IMR-90 (cell line): ENCODE results near the gene MRC2. TPM values are rescaled to one million over a fixed set of nuclear protein-coding genes. Genes with fewer than 3 reads are reported as not detected.

Experiments
- ATAC-seq: fragments of 200-7000 bp; cut with Tn5 transposase; 2 replicates; pipeline ENCODE4 v1.9.1; 2020; ENCODE audit warnings: low read depth, mild to moderate bottlenecking, moderate library complexity
- BruUV-seq: library from RNA; stranded (reverse); fragments of 400-500 nt; replicated peaks from 2 replicates; lab custom pipeline; 2021; lab: Mats Ljungman, UMichigan
- CTCF ChIA-PET: fragments of 300-600 bp; formaldehyde crosslinking; extraction: SDS; loops from one replicate; lab custom pipeline; 2021; ENCODE audit warnings: antibody characterized with exemption; lab: Yijun Ruan, JAX
- POLR2A ChIA-PET: fragments of 300-600 bp; sonication (Branson Sonifier 250); formaldehyde crosslinking; loops from one replicate; lab custom pipeline; 2022; ENCODE audit warnings: antibody characterized with exemption; ENCODE audit not compliant: unreplicated experiment; lab: Charles Lee
- DNase-seq: peaks from one replicate; pipeline ENCODE4 v3.0.0; 2013
- H2AFZ ChIP-seq: replicated peaks from 2 replicates; pipeline ENCODE3; 2013; ENCODE audit warnings: low read length, mild to moderate bottlenecking; ENCODE audit not compliant: poor library complexity
- H2AK5ac ChIP-seq: 2 replicates; pipeline ENCODE4 v1.6.1; 2013; ENCODE audit warnings: low read depth, low read length, inconsistent platforms
- H2AK9ac ChIP-seq: replicated peaks from 2 replicates; pipeline ENCODE3; 2013; ENCODE audit warnings: mild to moderate bottlenecking, low read depth, low read length, moderate library complexity; ENCODE audit not compliant: poor library complexity
- H2BK120ac ChIP-seq: 2 replicates; pipeline ENCODE4 v1.6.1; 2013; ENCODE audit warnings: low read depth, low read length, inconsistent platforms
- H2BK15ac ChIP-seq: 3 replicates; pipeline ENCODE4 v1.6.1; 2013; ENCODE audit warnings: low read depth, low read length, inconsistent platforms
- H2BK20ac ChIP-seq: 2 replicates; pipeline ENCODE4 v1.6.1; 2013; ENCODE audit warnings: low read depth, mild to moderate bottlenecking, inconsistent platforms, low read length, moderate library complexity
- H2BK5ac ChIP-seq: 2 replicates; pipeline ENCODE4 v1.6.1; 2013; ENCODE audit warnings: mild to moderate bottlenecking, low read depth, low read length, inconsistent platforms; ENCODE audit not compliant: poor library complexity, severe bottlenecking
- H3K14ac ChIP-seq: replicated peaks from 2 replicates; pipeline ENCODE4 v1.6.1; 2013; ENCODE audit warnings: low read depth, low read length, inconsistent platforms
- H3K18ac ChIP-seq: 2 replicates; pipeline ENCODE4 v1.6.1; 2013; ENCODE audit warnings: low read depth, low read length, control low read depth
- H3K23ac ChIP-seq: 2 replicates; pipeline ENCODE4 v1.6.1; 2013; ENCODE audit warnings: low read depth, low read length, inconsistent platforms
- H3K27ac ChIP-seq: 2 replicates; pipeline ENCODE4 v1.5.1; 2013; ENCODE audit warnings: mild to moderate bottlenecking, control low read depth, low read length; ENCODE audit not compliant: insufficient read depth
- H3K27me3 ChIP-seq: 2 replicates; pipeline ENCODE4 v1.6.1; 2013; ENCODE audit warnings: low read length; ENCODE audit not compliant: control insufficient read depth, insufficient read depth
- H3K36me3 ChIP-seq: 2 replicates; pipeline ENCODE4 v1.6.1; 2013; ENCODE audit warnings: low read length, mixed read lengths; ENCODE audit not compliant: control insufficient read depth, insufficient read depth
- H3K4ac ChIP-seq: 2 replicates; pipeline ENCODE4 v1.6.1; 2013; ENCODE audit warnings: low read depth, low read length, inconsistent platforms
- H3K4me1 ChIP-seq: 2 replicates; pipeline ENCODE4 v1.6.1; 2013; ENCODE audit warnings: low read length, mixed read lengths; ENCODE audit not compliant: control insufficient read depth, insufficient read depth
- H3K4me2 ChIP-seq: 2 replicates; pipeline ENCODE4 v1.6.1; 2013; ENCODE audit warnings: low read depth, mild to moderate bottlenecking, control low read depth, low read length, moderate library complexity
- H3K4me3 ChIP-seq: 2 replicates; pipeline ENCODE4 v1.5.1; 2013; ENCODE audit warnings: low read depth, mild to moderate bottlenecking, control low read depth, low read length, moderate library complexity; ENCODE audit not compliant: insufficient read depth
- H3K56ac ChIP-seq: 2 replicates; pipeline ENCODE4 v1.6.1; 2013; ENCODE audit warnings: low read length, inconsistent platforms; ENCODE audit not compliant: insufficient read depth; ENCODE audit errors: extremely low read depth
- H3K79me1 ChIP-seq, 2 experiments: 2 replicates each; pipeline ENCODE4 v1.6.1; 2013; ENCODE audit warnings: low read length in 2 of 2, inconsistent platforms in 1 of 2, low read depth in 1 of 2
- H3K9ac ChIP-seq: 2 replicates; pipeline ENCODE4 v1.6.1; 2013; ENCODE audit warnings: low read depth, low read length, control low read depth
- H3K9me1 ChIP-seq: 2 replicates; pipeline ENCODE4 v1.6.1; 2013; ENCODE audit warnings: low read length, inconsistent platforms; ENCODE audit not compliant: insufficient read depth
- H3K9me3 ChIP-seq: 2 replicates; pipeline ENCODE4 v1.6.1; 2013; ENCODE audit warnings: low read length; ENCODE audit not compliant: control insufficient read depth, insufficient read depth
- H4K20me1 ChIP-seq: 2 replicates; pipeline ENCODE4 v1.6.1; 2013; ENCODE audit warnings: low read length, inconsistent platforms; ENCODE audit not compliant: insufficient read depth
- H4K5ac ChIP-seq: 2 replicates; pipeline ENCODE4 v1.6.1; 2013; ENCODE audit warnings: mild to moderate bottlenecking, low read depth, low read length, control low read depth
- H4K8ac ChIP-seq, 2 experiments: 2 replicates each; pipeline ENCODE4 v1.6.1; 2013; ENCODE audit warnings: low read depth in 2 of 2, low read length in 2 of 2, control low read depth in 1 of 2, inconsistent platforms in 1 of 2
- H4K91ac ChIP-seq: 2 replicates; pipeline ENCODE4 v1.6.1; 2013; ENCODE audit warnings: low read depth, low read length, inconsistent platforms; ENCODE audit not compliant: insufficient read depth
- BHLHE40 ChIP-seq: fragments of 150-350 bp; IDR thresholded peaks from 2 replicates; pipeline ENCODE4 v1.6.1; 2016; ENCODE audit warnings: mild to moderate bottlenecking, low read depth, low read length
- CEBPB ChIP-seq: IDR thresholded peaks from 2 replicates; pipeline ENCODE4 v1.6.1; 2012; ENCODE audit warnings: low read depth, low read length, improper control_type of control experiment
- CHD1 ChIP-seq: IDR thresholded peaks from 2 replicates; pipeline ENCODE4 v1.6.1; 2012; ENCODE audit warnings: low read depth, low read length, improper control_type of control experiment
- FOS ChIP-seq: fragments of 150-350 bp; IDR thresholded peaks from 2 replicates; pipeline ENCODE4 v1.6.1; 2016; ENCODE audit warnings: low read depth, low read length
- MAFK ChIP-seq: IDR thresholded peaks from 2 replicates; pipeline ENCODE4 v1.6.1; 2012; ENCODE audit warnings: low read depth, low read length, improper control_type of control experiment
- MXI1 ChIP-seq: IDR thresholded peaks from 2 replicates; pipeline ENCODE4 v1.6.1; 2012; ENCODE audit warnings: low read depth, mild to moderate bottlenecking, low read length, moderate library complexity, borderline replicate concordance
- NFE2L2 ChIP-seq: fragments of 150-350 bp; IDR thresholded peaks from 2 replicates; pipeline ENCODE4 v1.6.1; 2016; ENCODE audit warnings: low read depth, mild to moderate bottlenecking, low read length
- POLR2A ChIP-seq: IDR thresholded peaks from 2 replicates; pipeline ENCODE4 v1.6.1; 2012; ENCODE audit warnings: mild to moderate bottlenecking, low read depth, low read length
- RAD21 ChIP-seq: IDR thresholded peaks from 2 replicates; pipeline ENCODE4 v1.6.1; 2012; ENCODE audit warnings: low read length, improper control_type of control experiment
- RCOR1 ChIP-seq: IDR thresholded peaks from 2 replicates; pipeline ENCODE4 v1.6.1; 2012; ENCODE audit warnings: mild to moderate bottlenecking, low read length, improper control_type of control experiment; ENCODE audit not compliant: insufficient replicate concordance
- RFX5 ChIP-seq: IDR thresholded peaks from 2 replicates; pipeline ENCODE4 v1.8.0; 2012; ENCODE audit warnings: low read depth, mild to moderate bottlenecking, low read length, moderate library complexity
- WGBS, 2 experiments: methylation state at CpG; one replicate each; pipeline versions ENCODE4 v1.1.5 to v1.1.7; 2013; ENCODE audit warnings: missing lambda C conversion rate in 2 of 2; ENCODE audit not compliant: insufficient read length in 1 of 2; ENCODE audit errors: extremely low coverage in 2 of 2; 5-methylcytosine and 5-hydroxymethylcytosine counted together
- dilution Hi-C: fragments of 300-500 bp; cut with HindIII; formaldehyde crosslinking; loops from one replicate; pipeline ENCODE4 v1.14.3; 2018; ENCODE audit warnings: low sequenced_read_pairs; ENCODE audit not compliant: unreplicated experiment
- in situ Hi-C: fragments of 300-500 bp; cut with MboI; formaldehyde crosslinking; loops from 3 replicates; pipeline ENCODE4 v1.14.3; 2019; ENCODE audit warnings: low sequenced_read_pairs, inconsistent platforms, mixed read lengths
- intact Hi-C: fragments of 100-400 bp; cut with micrococcal nuclease; formaldehyde crosslinking; loops from 2 replicates; pipeline ENCODE4 v1.10.0; 2022
- polyA plus RNA-seq, 3 experiments: library from polyadenylated mRNA; depleted of rRNA; stranded (reverse); fragments of >200 nt; gene quantifications; 2 replicates each; pipeline ENCODE4 v1.2.3, GENCODE V29; 2012; ENCODE audit warnings: low replicate concordance in 1 of 3
- total RNA-seq: library from RNA; depleted of rRNA; stranded (reverse); fragments of >200 nt; gene quantifications from 2 replicates; pipeline ENCODE4 v1.2.3, GENCODE V29; 2012
- TF ChIP-seq, protein P1 (sequence below): conservative IDR thresholded peaks from 2 replicates; pipeline ENCODE4 v1.5.1; 2012; ENCODE audit warnings: mild to moderate bottlenecking, low read depth, low read length, improper control_type of control experiment
- TF ChIP-seq, protein P2 (sequence below): fragments of 150-350 bp; IDR thresholded peaks from 2 replicates; pipeline ENCODE4 v1.6.1; 2017; ENCODE audit warnings: mild to moderate bottlenecking, antibody characterized with exemption, low read length, low read depth
- TF ChIP-seq, protein P3 (sequence below): fragments of 150-350 bp; IDR thresholded peaks from 2 replicates; pipeline ENCODE4 v1.6.1; 2016; ENCODE audit warnings: low read depth, mild to moderate bottlenecking, low read length, moderate library complexity, borderline replicate concordance

MRC2 gene
- total and polyA plus RNA-seq, 2 of the 4 experiments (the other 2 are of a cell fraction), result 39.3 to 137 TPM

DNA sequence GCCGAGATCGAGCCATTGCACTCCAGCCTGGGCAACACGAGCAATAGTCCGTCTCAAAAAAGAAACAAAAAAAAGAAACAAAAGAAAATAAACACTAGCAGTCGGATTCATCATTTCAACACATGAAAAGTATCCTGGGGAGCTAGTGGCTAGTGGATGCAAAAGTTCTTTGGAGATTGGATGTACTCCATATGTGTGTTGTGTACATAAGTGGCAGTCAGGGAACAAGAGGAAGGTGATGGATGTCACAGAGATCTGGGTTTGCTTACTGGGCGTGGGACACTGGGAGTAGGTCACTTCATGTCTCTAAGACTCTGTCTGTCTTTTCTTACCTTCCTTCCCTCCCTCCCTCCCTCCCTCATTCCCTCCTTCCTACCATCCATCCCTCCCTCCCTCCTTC is 35.4 kb downstream of the MRC2 start:
- in situ Hi-C loops, result no loop called here
- no peak for DNase-seq
- H3K4me3 ChIP-seq, result no peak overlapping the region

More for the DNA sequence above, 35.4 kb downstream of the MRC2 start:
- Histone ChIP-seq H2AK5ac (no peak overlapping the region), H3K36me3 (peaks cover 40% of the 10 kb centered on the region), H4K20me1 (peaks cover 45% of the 10 kb centered on the region), H3K4ac (no peak overlapping the region), H3K23ac (no peak overlapping the region), H3K9ac (no peak overlapping the region), H3K79me1 (peaks cover 47 to 82% of the 10 kb centered on the region in 2 experiments), H3K27ac (no peak overlapping the region), H3K4me1 (no peaks in the 10 kb centered on the region), H3K14ac (0 out of 2 replicates have a peak overlapping the region, but pooled peaks have one; percentile 12), H4K5ac (no peak overlapping the region), H2BK20ac (no peak overlapping the region), H3K56ac (no peak overlapping the region), H3K18ac (no peak overlapping the region), H3K4me2 (no peak overlapping the region), H4K8ac (0 out of 4 replicates have a peak overlapping the region, but pooled peaks of 1 of the 2 experiments have one; percentile 50), H2AK9ac (no peak overlapping the region), H3K9me1 (peaks cover 19% of the 10 kb centered on the region), H2BK120ac (no peak overlapping the region), H3K27me3 (no peaks in the 10 kb centered on the region), H2AFZ (no peak overlapping the region), H4K91ac (no peak overlapping the region), H2BK5ac (no peak overlapping the region), H3K9me3 (no peaks in the 10 kb centered on the region; the same call in 1 of the 2 replicates), H2BK15ac (no peak overlapping the region)
- dilution Hi-C loops (no loop called here), intact Hi-C loops (no loop called here)
- no CpG with 5 or more reads among the region's 6 CpGs for WGBS, 2 experiments
- no peak for TF ChIP-seq CHD1
- no peak for TF ChIP-seq RCOR1
- TF ChIP-seq CEBPB, result no peak
- no peak for TF ChIP-seq RAD21
- no peak for TF ChIP-seq BHLHE40
- no peak for TF ChIP-seq RFX5
- no peak for TF ChIP-seq MAFK
- TF ChIP-seq FOS, result no peak
- TF ChIP-seq, protein P1, sequence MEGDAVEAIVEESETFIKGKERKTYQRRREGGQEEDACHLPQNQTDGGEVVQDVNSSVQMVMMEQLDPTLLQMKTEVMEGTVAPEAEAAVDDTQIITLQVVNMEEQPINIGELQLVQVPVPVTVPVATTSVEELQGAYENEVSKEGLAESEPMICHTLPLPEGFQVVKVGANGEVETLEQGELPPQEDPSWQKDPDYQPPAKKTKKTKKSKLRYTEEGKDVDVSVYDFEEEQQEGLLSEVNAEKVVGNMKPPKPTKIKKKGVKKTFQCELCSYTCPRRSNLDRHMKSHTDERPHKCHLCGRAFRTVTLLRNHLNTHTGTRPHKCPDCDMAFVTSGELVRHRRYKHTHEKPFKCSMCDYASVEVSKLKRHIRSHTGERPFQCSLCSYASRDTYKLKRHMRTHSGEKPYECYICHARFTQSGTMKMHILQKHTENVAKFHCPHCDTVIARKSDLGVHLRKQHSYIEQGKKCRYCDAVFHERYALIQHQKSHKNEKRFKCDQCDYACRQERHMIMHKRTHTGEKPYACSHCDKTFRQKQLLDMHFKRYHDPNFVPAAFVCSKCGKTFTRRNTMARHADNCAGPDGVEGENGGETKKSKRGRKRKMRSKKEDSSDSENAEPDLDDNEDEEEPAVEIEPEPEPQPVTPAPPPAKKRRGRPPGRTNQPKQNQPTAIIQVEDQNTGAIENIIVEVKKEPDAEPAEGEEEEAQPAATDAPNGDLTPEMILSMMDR, result no peak
- no peak for TF ChIP-seq NFE2L2
- TF ChIP-seq, protein P2, sequence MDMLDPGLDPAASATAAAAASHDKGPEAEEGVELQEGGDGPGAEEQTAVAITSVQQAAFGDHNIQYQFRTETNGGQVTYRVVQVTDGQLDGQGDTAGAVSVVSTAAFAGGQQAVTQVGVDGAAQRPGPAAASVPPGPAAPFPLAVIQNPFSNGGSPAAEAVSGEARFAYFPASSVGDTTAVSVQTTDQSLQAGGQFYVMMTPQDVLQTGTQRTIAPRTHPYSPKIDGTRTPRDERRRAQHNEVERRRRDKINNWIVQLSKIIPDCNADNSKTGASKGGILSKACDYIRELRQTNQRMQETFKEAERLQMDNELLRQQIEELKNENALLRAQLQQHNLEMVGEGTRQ, result no peak
- TF ChIP-seq, protein P3, sequence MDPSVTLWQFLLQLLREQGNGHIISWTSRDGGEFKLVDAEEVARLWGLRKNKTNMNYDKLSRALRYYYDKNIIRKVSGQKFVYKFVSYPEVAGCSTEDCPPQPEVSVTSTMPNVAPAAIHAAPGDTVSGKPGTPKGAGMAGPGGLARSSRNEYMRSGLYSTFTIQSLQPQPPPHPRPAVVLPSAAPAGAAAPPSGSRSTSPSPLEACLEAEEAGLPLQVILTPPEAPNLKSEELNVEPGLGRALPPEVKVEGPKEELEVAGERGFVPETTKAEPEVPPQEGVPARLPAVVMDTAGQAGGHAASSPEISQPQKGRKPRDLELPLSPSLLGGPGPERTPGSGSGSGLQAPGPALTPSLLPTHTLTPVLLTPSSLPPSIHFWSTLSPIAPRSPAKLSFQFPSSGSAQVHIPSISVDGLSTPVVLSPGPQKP, result no peak
- TF ChIP-seq POLR2A, result no peak
- TF ChIP-seq MXI1, result no peak
- peak; percentile 60 for ATAC-seq
- ChIA-PET POLR2A (no interaction called here), CTCF (interaction anchor here (0.6 kb wide), 1 partner anchor 897 kb away, joined by 3 read pairs; no protein-coding TSS in a partner anchor)
- BruUV-seq, result no TSS peak
